ENCODE results near the gene ZNF862. TPM values are rescaled to one million over a fixed set of nuclear protein-coding genes. Genes with fewer than 3 reads are reported as not detected.

The ZNF862 gene
- total and polyA plus RNA-seq, 2 of the 8 experiments (the other 6 are each of a cell fraction or from before 2014, with no cell fraction given), result 1.8 to 3.9 TPM

DNA sequence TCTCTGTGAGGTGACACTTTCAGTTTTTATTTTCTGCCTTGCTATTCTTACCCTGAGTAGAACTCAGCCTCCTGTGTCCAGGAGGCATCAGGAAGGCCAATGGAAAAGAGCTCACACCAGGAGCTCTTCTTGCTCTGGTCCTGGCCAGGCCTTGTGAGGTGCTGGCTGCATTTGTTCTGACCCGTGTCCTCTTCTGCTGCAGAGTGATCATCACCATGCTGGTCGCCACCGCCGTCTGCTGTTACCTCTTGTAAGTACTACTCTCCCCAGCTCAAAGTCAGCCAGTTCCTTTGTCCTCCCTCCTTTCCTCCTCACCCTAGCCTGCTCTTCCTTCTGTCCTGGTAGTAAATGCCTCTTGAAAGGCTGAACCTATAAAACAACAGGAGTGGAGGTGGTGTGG, 37.2 kb downstream of the ZNF862 start (continued):
- TF ChIP-seq, protein P1, sequence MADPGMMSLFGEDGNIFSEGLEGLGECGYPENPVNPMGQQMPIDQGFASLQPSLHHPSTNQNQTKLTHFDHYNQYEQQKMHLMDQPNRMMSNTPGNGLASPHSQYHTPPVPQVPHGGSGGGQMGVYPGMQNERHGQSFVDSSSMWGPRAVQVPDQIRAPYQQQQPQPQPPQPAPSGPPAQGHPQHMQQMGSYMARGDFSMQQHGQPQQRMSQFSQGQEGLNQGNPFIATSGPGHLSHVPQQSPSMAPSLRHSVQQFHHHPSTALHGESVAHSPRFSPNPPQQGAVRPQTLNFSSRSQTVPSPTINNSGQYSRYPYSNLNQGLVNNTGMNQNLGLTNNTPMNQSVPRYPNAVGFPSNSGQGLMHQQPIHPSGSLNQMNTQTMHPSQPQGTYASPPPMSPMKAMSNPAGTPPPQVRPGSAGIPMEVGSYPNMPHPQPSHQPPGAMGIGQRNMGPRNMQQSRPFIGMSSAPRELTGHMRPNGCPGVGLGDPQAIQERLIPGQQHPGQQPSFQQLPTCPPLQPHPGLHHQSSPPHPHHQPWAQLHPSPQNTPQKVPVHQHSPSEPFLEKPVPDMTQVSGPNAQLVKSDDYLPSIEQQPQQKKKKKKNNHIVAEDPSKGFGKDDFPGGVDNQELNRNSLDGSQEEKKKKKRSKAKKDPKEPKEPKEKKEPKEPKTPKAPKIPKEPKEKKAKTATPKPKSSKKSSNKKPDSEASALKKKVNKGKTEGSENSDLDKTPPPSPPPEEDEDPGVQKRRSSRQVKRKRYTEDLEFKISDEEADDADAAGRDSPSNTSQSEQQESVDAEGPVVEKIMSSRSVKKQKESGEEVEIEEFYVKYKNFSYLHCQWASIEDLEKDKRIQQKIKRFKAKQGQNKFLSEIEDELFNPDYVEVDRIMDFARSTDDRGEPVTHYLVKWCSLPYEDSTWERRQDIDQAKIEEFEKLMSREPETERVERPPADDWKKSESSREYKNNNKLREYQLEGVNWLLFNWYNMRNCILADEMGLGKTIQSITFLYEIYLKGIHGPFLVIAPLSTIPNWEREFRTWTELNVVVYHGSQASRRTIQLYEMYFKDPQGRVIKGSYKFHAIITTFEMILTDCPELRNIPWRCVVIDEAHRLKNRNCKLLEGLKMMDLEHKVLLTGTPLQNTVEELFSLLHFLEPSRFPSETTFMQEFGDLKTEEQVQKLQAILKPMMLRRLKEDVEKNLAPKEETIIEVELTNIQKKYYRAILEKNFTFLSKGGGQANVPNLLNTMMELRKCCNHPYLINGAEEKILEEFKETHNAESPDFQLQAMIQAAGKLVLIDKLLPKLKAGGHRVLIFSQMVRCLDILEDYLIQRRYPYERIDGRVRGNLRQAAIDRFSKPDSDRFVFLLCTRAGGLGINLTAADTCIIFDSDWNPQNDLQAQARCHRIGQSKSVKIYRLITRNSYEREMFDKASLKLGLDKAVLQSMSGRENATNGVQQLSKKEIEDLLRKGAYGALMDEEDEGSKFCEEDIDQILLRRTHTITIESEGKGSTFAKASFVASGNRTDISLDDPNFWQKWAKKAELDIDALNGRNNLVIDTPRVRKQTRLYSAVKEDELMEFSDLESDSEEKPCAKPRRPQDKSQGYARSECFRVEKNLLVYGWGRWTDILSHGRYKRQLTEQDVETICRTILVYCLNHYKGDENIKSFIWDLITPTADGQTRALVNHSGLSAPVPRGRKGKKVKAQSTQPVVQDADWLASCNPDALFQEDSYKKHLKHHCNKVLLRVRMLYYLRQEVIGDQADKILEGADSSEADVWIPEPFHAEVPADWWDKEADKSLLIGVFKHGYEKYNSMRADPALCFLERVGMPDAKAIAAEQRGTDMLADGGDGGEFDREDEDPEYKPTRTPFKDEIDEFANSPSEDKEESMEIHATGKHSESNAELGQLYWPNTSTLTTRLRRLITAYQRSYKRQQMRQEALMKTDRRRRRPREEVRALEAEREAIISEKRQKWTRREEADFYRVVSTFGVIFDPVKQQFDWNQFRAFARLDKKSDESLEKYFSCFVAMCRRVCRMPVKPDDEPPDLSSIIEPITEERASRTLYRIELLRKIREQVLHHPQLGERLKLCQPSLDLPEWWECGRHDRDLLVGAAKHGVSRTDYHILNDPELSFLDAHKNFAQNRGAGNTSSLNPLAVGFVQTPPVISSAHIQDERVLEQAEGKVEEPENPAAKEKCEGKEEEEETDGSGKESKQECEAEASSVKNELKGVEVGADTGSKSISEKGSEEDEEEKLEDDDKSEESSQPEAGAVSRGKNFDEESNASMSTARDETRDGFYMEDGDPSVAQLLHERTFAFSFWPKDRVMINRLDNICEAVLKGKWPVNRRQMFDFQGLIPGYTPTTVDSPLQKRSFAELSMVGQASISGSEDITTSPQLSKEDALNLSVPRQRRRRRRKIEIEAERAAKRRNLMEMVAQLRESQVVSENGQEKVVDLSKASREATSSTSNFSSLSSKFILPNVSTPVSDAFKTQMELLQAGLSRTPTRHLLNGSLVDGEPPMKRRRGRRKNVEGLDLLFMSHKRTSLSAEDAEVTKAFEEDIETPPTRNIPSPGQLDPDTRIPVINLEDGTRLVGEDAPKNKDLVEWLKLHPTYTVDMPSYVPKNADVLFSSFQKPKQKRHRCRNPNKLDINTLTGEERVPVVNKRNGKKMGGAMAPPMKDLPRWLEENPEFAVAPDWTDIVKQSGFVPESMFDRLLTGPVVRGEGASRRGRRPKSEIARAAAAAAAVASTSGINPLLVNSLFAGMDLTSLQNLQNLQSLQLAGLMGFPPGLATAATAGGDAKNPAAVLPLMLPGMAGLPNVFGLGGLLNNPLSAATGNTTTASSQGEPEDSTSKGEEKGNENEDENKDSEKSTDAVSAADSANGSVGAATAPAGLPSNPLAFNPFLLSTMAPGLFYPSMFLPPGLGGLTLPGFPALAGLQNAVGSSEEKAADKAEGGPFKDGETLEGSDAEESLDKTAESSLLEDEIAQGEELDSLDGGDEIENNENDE (IDR thresholded peaks at IDR 0.05; ENCODE audit: insufficient replicate concordance, low read length), result no peak
- TF ChIP-seq JUN (IDR thresholded peaks at IDR 0.05; ENCODE audit: low read depth, low read length) (no peak), PHF8 (conservative IDR thresholded peaks at IDR 0.05; ENCODE audit: low read depth, low read length) (no peak), TEAD4 (IDR thresholded peaks at IDR 0.05; ENCODE audit: low read depth, low read length) (no peak), HDAC6 (IDR thresholded peaks at IDR 0.05; ENCODE audit: low read depth, low read length) (no peak), POLR2A (IDR thresholded peaks at IDR 0.05; ENCODE audit: control extremely low read depth in 1 of 2, low read depth in 2 of 2, low read length in 2 of 2) (no peak), EZH2 (IDR thresholded peaks at IDR 0.05; ENCODE audit: low read depth, low read length, severe bottlenecking) (no peak), TBP (IDR thresholded peaks at IDR 0.05; ENCODE audit: low read depth, low read length) (no peak), CHD1 (IDR thresholded peaks at IDR 0.05; ENCODE audit: low read depth, low read length) (no peak), SIN3A (conservative IDR thresholded peaks at IDR 0.05 in 1 of 2, IDR thresholded peaks at IDR 0.05 in 1 of 2; ENCODE audit: low read depth in 1 of 2, low read length in 2 of 2) (no peak), RBBP5 (IDR thresholded peaks at IDR 0.05; ENCODE audit: borderline replicate concordance, low read depth, low read length) (no peak), BCL11A (IDR thresholded peaks at IDR 0.05; ENCODE audit: low read depth in 2 of 2, low read length in 2 of 2) (no peak), SUZ12 (IDR thresholded peaks at IDR 0.05; ENCODE audit: low read length) (no peak)
